Breast epithelium (tissue), 4 donors: ENCODE results near the gene ZNF423. TPM values are rescaled to one million over a fixed set of nuclear protein-coding genes. Genes with fewer than 3 reads are reported as not detected.

Source experiments
- DNase-seq, 2 donors: peaks; one replicate each; pipeline ENCODE4 v3.0.0-alpha.2; 2019; ENCODE audit warnings: low spot score in 2 of 2
- H3K27ac ChIP-seq, 2 donors: fragments of 200-600 bp; sonication (generic) in 1 of 2; one replicate each; pipeline ENCODE4 v1.5.1; 2016 to 2019; ENCODE audit warnings: mild to moderate bottlenecking in 1 of 2
- H3K27me3 ChIP-seq, 2 donors: fragments of 200-600 bp; sonication (generic) in 1 of 2; one replicate each; pipeline versions ENCODE4 v1.5.1 to v1.6.0; 2017 to 2019; ENCODE audit warnings: control low read depth in 1 of 2, mild to moderate bottlenecking in 1 of 2
- H3K36me3 ChIP-seq: fragments of 200-600 bp; one replicate; pipeline ENCODE4 v1.5.1; 2019
- H3K4me1 ChIP-seq, 2 donors: fragments of 200-600 bp; sonication (generic); one replicate each; pipeline ENCODE4 v1.5.1; 2016 to 2019; ENCODE audit warnings: control low read depth in 1 of 2
- H3K4me3 ChIP-seq, 3 donors: fragments of 200-600 bp; sonication (generic); 1 replicate in 2 of 3; 2 replicates in 1 of 3; pipeline ENCODE4 v1.5.1; 2016 to 2019; ENCODE audit warnings: mild to moderate bottlenecking in 3 of 3, moderate library complexity in 2 of 3
- H3K9me3 ChIP-seq, 2 donors: fragments of 200-600 bp; sonication (generic) in 1 of 2; one replicate each; pipeline ENCODE4 v1.5.1; 2016 to 2019; ENCODE audit warnings: control low read depth in 1 of 2
- CTCF ChIP-seq, 3 donors: fragments of 450-650 bp; IDR thresholded peaks; one replicate each; pipeline ENCODE4 v1.5.1; 2016 to 2017; ENCODE audit warnings: antibody characterized with exemption in 3 of 3, mild to moderate bottlenecking in 3 of 3, moderate library complexity in 3 of 3
- POLR2A ChIP-seq: fragments of 450-650 bp; IDR thresholded peaks from one replicate; pipeline ENCODE4 v1.6.1; 2016; ENCODE audit warnings: antibody characterized with exemption, mild to moderate bottlenecking, moderate library complexity
- POLR2AphosphoS5 ChIP-seq, 3 donors: sonication (generic); formaldehyde crosslinking; IDR thresholded peaks; one replicate each; pipeline ENCODE4 v1.6.1; 2017; ENCODE audit warnings: antibody characterized with exemption in 3 of 3
- intact Hi-C: fragments of 100-400 bp; cut with DNase I; formaldehyde crosslinking; loops from one replicate; pipeline ENCODE4 v1.15.1; 2023; ENCODE audit warnings: low total_unique reads
- total RNA-seq, 3 donors: library from RNA; depleted of rRNA; stranded (reverse); fragments of >200 nt; gene quantifications; one replicate each; pipeline ENCODE4 v1.1.0, GENCODE V29; 2016

Gene ZNF423
- total RNA-seq, 3 donors from 2014 or later = 4.7 to 8.0 (median 5.9) TPM

DNA sequence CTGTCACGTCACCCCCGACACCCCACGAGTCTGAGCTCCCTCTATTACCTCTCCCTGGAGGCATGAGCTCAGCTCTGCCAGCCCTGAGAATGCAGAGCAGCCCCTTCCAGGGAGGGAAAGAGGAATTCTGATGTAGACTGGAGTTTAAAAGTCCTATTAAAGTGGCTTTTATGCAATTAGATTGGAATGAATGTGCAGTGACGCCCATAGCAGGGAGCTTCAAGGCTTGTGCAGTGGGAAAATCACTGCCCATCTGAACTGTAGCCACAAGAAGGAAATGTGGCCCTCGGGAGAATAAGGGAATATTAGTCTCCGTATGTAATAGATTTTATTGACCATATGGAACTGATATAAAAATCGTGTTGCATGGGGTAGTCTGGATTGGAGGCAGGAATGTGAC is 66.9 kb downstream of the ZNF423 start:
- no peak overlapping the region for H3K4me3 ChIP-seq
- DNase-seq = no peak
- no peaks in the 10 kb centered on the region for H3K9me3 ChIP-seq
- H3K27me3 ChIP-seq = no peaks in the 10 kb centered on the region
- peak overlapping the region in 1 of 2 donors; percentile 55 for H3K27ac ChIP-seq
- intact Hi-C loops = no loop called here
- H3K4me1 ChIP-seq = no peaks in the 10 kb centered on the region
- TF ChIP-seq CTCF (IDR thresholded peaks at IDR 0.05) = no peak
- H3K36me3 ChIP-seq = no peaks in the 10 kb centered on the region

GRCh38 chr16:49788572-49788971 is 67.3 kb downstream of the ZNF423 start:
- intact Hi-C loops = no loop called here
- DNase-seq = no peak
- TF ChIP-seq POLR2A (no peak), CTCF (IDR thresholded peaks at IDR 0.05) (no peak), POLR2AphosphoS5 (IDR thresholded peaks at IDR 0.05) (no peak)

DNA sequence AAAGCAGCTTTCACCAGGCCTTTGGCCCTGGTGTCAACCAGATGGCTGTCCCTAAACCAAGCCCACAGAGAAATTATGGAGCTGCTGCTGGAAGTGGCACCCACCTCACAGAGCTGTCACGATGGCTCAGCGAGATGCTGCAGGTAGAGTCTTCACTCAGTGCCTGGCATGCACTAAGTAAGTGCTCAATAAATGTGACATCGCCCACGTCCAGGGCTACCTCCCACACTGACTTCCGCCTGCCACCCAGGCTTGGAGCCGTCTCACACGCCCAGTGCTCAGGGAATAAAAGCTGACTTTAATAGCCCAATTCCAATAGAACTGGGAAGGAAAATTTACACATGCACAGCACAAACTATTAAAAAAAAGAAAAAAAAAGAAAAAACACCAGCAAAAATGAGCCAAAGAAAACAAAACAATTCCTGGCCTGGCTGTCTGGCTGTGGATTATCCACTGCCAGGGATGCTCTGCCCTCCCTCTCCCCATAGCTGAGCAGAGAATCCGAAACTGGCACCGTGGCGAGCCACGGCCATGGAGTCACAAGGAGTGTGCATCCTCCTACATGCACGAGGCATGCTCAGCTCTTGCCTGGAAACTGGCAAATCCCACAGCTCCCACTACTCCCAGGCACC is 68.9 kb downstream of the ZNF423 start:
- intact Hi-C loops = no loop called here
- H3K9me3 ChIP-seq = no peaks in the 10 kb centered on the region
- H3K4me1 ChIP-seq = no peaks in the 10 kb centered on the region
- no peak for TF ChIP-seq CTCF (IDR thresholded peaks at IDR 0.05)
- TF ChIP-seq POLR2A = no peak
- TF ChIP-seq POLR2AphosphoS5 (IDR thresholded peaks at IDR 0.05) = no peak
- no peaks in the 10 kb centered on the region for H3K27me3 ChIP-seq
- no peak overlapping the region for H3K27ac ChIP-seq
- H3K36me3 ChIP-seq = no peaks in the 10 kb centered on the region
- no peak overlapping the region for H3K4me3 ChIP-seq
- no peak for DNase-seq

More at GRCh38 chr16:49788572-49788971, 67.3 kb downstream of the ZNF423 start:
- H3K27me3 ChIP-seq = no peaks in the 10 kb centered on the region
- H3K4me3 ChIP-seq = no peak overlapping the region
- no peaks in the 10 kb centered on the region for H3K9me3 ChIP-seq
- peak overlapping the region in 1 of 2 donors; percentile 55 for H3K27ac ChIP-seq
- no peaks in the 10 kb centered on the region for H3K4me1 ChIP-seq
- H3K36me3 ChIP-seq = no peaks in the 10 kb centered on the region

DNA sequence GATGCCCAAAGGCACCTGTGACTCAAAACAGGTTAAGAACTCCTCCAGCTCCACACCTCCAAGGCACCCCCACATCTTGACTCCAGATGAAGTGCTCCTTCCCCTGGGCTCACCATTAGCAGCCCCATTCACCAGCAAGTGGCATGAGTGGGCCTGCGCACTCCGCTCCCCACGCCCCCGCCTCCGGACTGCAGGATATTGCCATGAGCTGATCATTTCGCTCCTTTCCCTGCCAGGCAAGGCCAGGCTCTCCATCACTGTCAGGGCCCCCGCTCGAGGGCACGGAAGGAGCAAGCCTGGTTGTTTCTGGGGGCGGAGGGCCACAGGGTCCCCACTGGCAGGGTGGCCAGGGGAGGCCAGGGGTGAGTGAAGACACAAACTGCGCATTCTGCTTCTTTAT is 69.9 kb downstream of the ZNF423 start:
- intact Hi-C loops = no loop called here
- no peak overlapping the region for H3K4me3 ChIP-seq
- H3K9me3 ChIP-seq = no peaks in the 10 kb centered on the region
- H3K27ac ChIP-seq = no peak overlapping the region
- H3K36me3 ChIP-seq = no peaks in the 10 kb centered on the region
- H3K27me3 ChIP-seq = no peaks in the 10 kb centered on the region
- TF ChIP-seq POLR2AphosphoS5 (IDR thresholded peaks at IDR 0.05) = no peak
- no peak for TF ChIP-seq POLR2A
- no peak for TF ChIP-seq CTCF (IDR thresholded peaks at IDR 0.05)
- no peak for DNase-seq
- H3K4me1 ChIP-seq = no peaks in the 10 kb centered on the region

- Histone ChIP-seq H3K9me3 (no peaks in the 10 kb centered on the region), H3K36me3 (no peaks in the 10 kb centered on the region), H3K27me3 (no peaks in the 10 kb centered on the region), H3K4me3 (no peak overlapping the region), H3K27ac (no peak overlapping the region), H3K4me1 (no peaks in the 10 kb centered on the region)
- intact Hi-C loops = no loop called here
- no peak for DNase-seq
- TF ChIP-seq POLR2A = no peak
- TF ChIP-seq CTCF (IDR thresholded peaks at IDR 0.05) = no peak
- no peak for TF ChIP-seq POLR2AphosphoS5 (IDR thresholded peaks at IDR 0.05)
These were observed 73.5 kb downstream of the ZNF423 start for GRCh38 chr16:49782405-49782804.
